Tibial artery (tissue), 4 donors: ENCODE data around the gene ADAMTS18.

Experiments
- DNase-seq, 2 donors: peaks; one replicate each; pipeline ENCODE4 v3.0.0-alpha.2; 2019
- H3K27ac ChIP-seq, 2 donors: fragments of 200-600 bp; sonication (generic) in 1 of 2; 1 replicate in 1 of 2; 2 replicates in 1 of 2; pipeline ENCODE4 v1.5.1; 2018 to 2019; ENCODE audit warnings: mild to moderate bottlenecking in 1 of 2
- H3K27me3 ChIP-seq, 2 donors: fragments of 200-600 bp; sonication (generic) in 1 of 2; one replicate each; pipeline versions ENCODE4 v1.5.1 to v1.6.0; 2016 to 2019
- H3K36me3 ChIP-seq, 3 donors: fragments of 200-600 bp; sonication (generic) in 2 of 3; one replicate each; pipeline ENCODE4 v1.5.1; 2016 to 2019; ENCODE audit warnings: mild to moderate bottlenecking in 2 of 3
- H3K4me1 ChIP-seq, 4 donors: fragments of 200-600 bp; sonication (generic) in 2 of 4; 1 replicate in 3 of 4; 2 replicates in 1 of 4; pipeline ENCODE4 v1.5.1; 2016 to 2019
- H3K4me3 ChIP-seq, 2 donors: fragments of 200-600 bp; sonication (generic) in 1 of 2; 1 replicate in 1 of 2; 2 replicates in 1 of 2; pipeline ENCODE4 v1.5.1; 2018 to 2019; ENCODE audit warnings: mild to moderate bottlenecking in 2 of 2
- H3K9me3 ChIP-seq, 3 donors: fragments of 200-600 bp; sonication (generic) in 1 of 3; one replicate each; pipeline ENCODE4 v1.5.1; 2016 to 2019
- intact Hi-C: fragments of 100-400 bp; cut with DNase I; formaldehyde crosslinking; loops from one replicate; pipeline ENCODE4 v1.15.0; 2023; ENCODE audit warnings: low total_unique reads
- TF ChIP-seq, protein P1 (sequence below), 2 experiments: fragments of 200-600 bp in 1 of 2; fragments of 450-650 bp in 1 of 2; IDR thresholded peaks; one replicate each; pipeline ENCODE4 v1.5.1; 2017 to 2019; ENCODE audit warnings: antibody characterized with exemption in 2 of 2, mild to moderate bottlenecking in 1 of 2, moderate library complexity in 1 of 2

The ADAMTS18 gene

DNA sequence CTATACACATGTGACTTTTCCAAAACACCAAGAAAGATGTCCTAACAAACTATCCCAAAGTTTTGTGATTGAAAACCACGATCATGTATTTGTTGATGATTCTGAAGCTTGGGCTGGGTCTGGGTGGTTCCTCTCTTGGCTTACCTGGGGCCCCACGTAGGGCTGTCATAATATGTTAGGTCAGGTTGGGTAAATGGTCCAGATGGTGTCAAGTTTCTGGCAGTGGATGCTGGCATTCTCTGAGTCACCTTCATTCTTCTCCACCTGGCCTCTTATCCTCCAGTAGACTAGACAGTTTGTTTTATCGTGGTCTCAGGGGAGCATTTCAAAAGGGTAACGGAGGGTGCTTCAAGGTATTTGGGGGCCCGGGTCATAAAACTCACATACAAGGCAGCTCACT, 196.2 kb downstream of the ADAMTS18 start:
- no peaks in the 10 kb centered on the region for H3K4me1 ChIP-seq
- peaks cover 0 to 12% of the 10 kb centered on the region in 2 donors for H3K27me3 ChIP-seq
- no peak for DNase-seq
- H3K9me3 ChIP-seq = no peaks in the 10 kb centered on the region
- no peak overlapping the region for H3K4me3 ChIP-seq
- H3K36me3 ChIP-seq = no peaks in the 10 kb centered on the region
- no peak overlapping the region for H3K27ac ChIP-seq
- intact Hi-C loops = loop anchor here (5.0 to 10.0 kb wide), 2 partner anchors 349 to 426 kb away; no protein-coding TSS in a partner anchor
- TF ChIP-seq, protein P1, sequence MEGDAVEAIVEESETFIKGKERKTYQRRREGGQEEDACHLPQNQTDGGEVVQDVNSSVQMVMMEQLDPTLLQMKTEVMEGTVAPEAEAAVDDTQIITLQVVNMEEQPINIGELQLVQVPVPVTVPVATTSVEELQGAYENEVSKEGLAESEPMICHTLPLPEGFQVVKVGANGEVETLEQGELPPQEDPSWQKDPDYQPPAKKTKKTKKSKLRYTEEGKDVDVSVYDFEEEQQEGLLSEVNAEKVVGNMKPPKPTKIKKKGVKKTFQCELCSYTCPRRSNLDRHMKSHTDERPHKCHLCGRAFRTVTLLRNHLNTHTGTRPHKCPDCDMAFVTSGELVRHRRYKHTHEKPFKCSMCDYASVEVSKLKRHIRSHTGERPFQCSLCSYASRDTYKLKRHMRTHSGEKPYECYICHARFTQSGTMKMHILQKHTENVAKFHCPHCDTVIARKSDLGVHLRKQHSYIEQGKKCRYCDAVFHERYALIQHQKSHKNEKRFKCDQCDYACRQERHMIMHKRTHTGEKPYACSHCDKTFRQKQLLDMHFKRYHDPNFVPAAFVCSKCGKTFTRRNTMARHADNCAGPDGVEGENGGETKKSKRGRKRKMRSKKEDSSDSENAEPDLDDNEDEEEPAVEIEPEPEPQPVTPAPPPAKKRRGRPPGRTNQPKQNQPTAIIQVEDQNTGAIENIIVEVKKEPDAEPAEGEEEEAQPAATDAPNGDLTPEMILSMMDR (IDR thresholded peaks at IDR 0.05) = no peak

DNA sequence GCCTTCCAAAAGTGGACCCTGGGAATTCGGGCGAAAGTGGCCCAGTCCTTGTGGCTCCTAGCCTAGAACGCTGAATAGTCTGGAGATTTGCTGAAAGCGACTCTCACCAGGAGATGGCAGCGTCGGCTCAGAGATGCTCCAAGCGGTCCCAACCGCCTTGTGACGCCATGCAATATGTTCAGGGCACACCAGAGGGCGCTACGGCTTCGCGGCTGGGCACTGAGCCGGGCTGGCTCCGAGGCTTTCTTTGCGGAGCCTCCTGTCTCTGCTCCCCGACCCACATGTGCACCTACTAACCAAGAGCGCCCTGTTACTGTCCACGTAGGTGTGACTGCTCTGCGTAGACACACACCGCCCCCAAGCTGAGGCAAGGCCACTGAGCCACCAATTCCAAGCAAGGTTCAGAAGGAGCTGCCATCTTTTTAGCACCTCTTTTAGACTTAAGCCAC, 198.7 kb downstream of the ADAMTS18 start:
- intact Hi-C loops = loop anchor here (5.0 to 10.0 kb wide), 2 partner anchors 351 to 429 kb away; no protein-coding TSS in a partner anchor
- H3K9me3 ChIP-seq = no peaks in the 10 kb centered on the region
- H3K4me1 ChIP-seq = no peaks in the 10 kb centered on the region
- H3K27me3 ChIP-seq = peaks cover 0 to 14% of the 10 kb centered on the region in 2 donors
- no peak overlapping the region for H3K27ac ChIP-seq
- TF ChIP-seq, protein P1 (IDR thresholded peaks at IDR 0.05) = peak; percentile 98
- no peak overlapping the region for H3K4me3 ChIP-seq
- no peaks in the 10 kb centered on the region for H3K36me3 ChIP-seq
- peak; percentile 76 to 85 for DNase-seq

DNA sequence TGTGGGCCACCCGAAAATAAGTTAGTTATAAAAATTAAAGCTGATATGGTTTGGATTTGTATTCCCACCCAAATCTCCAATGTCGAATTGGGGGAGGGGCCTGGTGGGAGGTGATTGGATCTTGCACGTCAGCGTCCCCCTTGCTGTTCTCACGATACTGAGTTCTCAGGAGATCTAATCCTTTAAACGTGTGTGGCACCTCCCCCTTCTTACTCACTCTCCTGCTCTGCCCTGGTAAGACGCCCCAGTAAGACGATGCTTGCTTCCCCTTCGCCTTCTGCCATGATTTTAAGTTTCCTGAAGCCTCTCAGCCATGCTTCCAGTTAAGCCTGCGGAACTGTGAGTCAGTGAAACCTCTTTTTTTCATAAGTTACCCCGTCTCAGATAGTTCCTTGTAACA, 200.2 kb downstream of the ADAMTS18 start:
- no peak overlapping the region for H3K4me3 ChIP-seq
- no peaks in the 10 kb centered on the region for H3K9me3 ChIP-seq
- H3K27ac ChIP-seq = no peak overlapping the region
- H3K4me1 ChIP-seq = no peaks in the 10 kb centered on the region
- H3K36me3 ChIP-seq = no peaks in the 10 kb centered on the region
- TF ChIP-seq, protein P1 (IDR thresholded peaks at IDR 0.05) = no peak
- intact Hi-C loops = loop anchor here (5.0 to 10.0 kb wide), 2 partner anchors 353 to 430 kb away; no protein-coding TSS in a partner anchor
- DNase-seq = no peak
- H3K27me3 ChIP-seq = peaks cover 0 to 14% of the 10 kb centered on the region in 2 donors

GRCh38 chr16:77233799-77234519, 200.9 kb downstream of the ADAMTS18 start:
- Histone ChIP-seq H3K4me3 (no peak overlapping the region), H3K27ac (no peak overlapping the region), H3K9me3 (no peaks in the 10 kb centered on the region), H3K27me3 (peaks cover 0 to 14% of the 10 kb centered on the region in 2 donors), H3K36me3 (no peaks in the 10 kb centered on the region), H3K4me1 (no peaks in the 10 kb centered on the region)
- TF ChIP-seq, protein P1 (IDR thresholded peaks at IDR 0.05) = no peak
- DNase-seq = no peak
- intact Hi-C loops = loop anchor here (10.0 kb wide), 1 partner anchor 431 kb away; no protein-coding TSS in a partner anchor
